Psoas muscle (tissue), 8 donors: ENCODE measurements around the gene CXorf38. TPM values are rescaled to one million over a fixed set of nuclear protein-coding genes. Genes with fewer than 3 reads are reported as not detected.
A peak's percentile ranks its signal among the peaks of the same experiment; 100 is the strongest.

Source experiments
- ATAC-seq, 4 donors: fragments of 200-7000 bp; cut with Tn5 transposase; one replicate each; pipeline ENCODE4 v1.9.1; 2020; ENCODE audit warnings: moderate library complexity in 3 of 4, mild to moderate bottlenecking in 2 of 4
- DNase-seq, 2 donors: peaks; one replicate each; pipeline ENCODE4 v3.0.0-alpha.2; 2020
- H3K27ac ChIP-seq: fragments of 200-600 bp; one replicate; pipeline ENCODE4 v1.8.0; 2022
- H3K27me3 ChIP-seq, 3 donors: fragments of 200-600 bp in 1 of 3; one replicate each; pipeline versions ENCODE4 v1.6.1 to v1.8.0; 2013 to 2022; ENCODE audit warnings: low read length in 2 of 3, mild to moderate bottlenecking in 2 of 3, moderate library complexity in 1 of 3; ENCODE audit not compliant: insufficient read depth in 3 of 3
- H3K36me3 ChIP-seq, 2 donors: fragments of 200-600 bp in 1 of 2; one replicate each; pipeline versions ENCODE4 v1.6.1 to v1.8.0; 2013 to 2022; ENCODE audit warnings: low read depth in 1 of 2, mild to moderate bottlenecking in 1 of 2, moderate library complexity in 1 of 2; ENCODE audit not compliant: insufficient read depth in 1 of 2
- H3K4me1 ChIP-seq: fragments of 200-600 bp; one replicate; pipeline ENCODE4 v1.8.0; 2022
- H3K4me3 ChIP-seq: fragments of 200-600 bp; one replicate; pipeline ENCODE4 v1.8.0; 2022; ENCODE audit warnings: mild to moderate bottlenecking
- H3K9me3 ChIP-seq: fragments of 200-600 bp; one replicate; pipeline ENCODE4 v1.8.0; 2022
- CTCF ChIP-seq: fragments of 200-600 bp; IDR thresholded peaks from one replicate; pipeline ENCODE4 v1.8.0; 2022; ENCODE audit warnings: antibody characterized with exemption
- WGBS, 3 donors: extraction: QIAGEN DNeasy Blood & Tissue Kit; methylation state at CpG; one replicate each; pipeline versions ENCODE4 v1.1.6 to v1.1.7; 2013; 5-methylcytosine and 5-hydroxymethylcytosine counted together
- intact Hi-C, 2 donors: fragments of 100-400 bp; cut with DNase I; formaldehyde crosslinking; loops; one replicate each; pipeline versions ENCODE4 v1.11.0 to v1.14.2; 2022
- polyA plus RNA-seq, 3 donors: library from polyadenylated mRNA; stranded (reverse); fragments of 200-250 nt; gene quantifications; one replicate each; pipeline ENCODE4 v1.2.3, GENCODE V29; 2013
- total RNA-seq, 4 donors: library from RNA; stranded (reverse); fragmentation: NEBNext Ultra II Directional in 2 of 4; extraction: Animal tissue kit (Norgen Biotek cat#: 25700) in 2 of 4; gene quantifications; one replicate each; pipeline versions ENCODE4 v1.2.1 to v1.2.4, GENCODE V29; 2021 to 2023
- donor health status: healthy with polysubstance abuse.
- donor health status: DM: no; HTN: no; CAD: no; lungs with moderate emphysema.
- donor health status: Bipolar disorder and iron deficiency.
- donor health status: healthy.
- donor health status: DM: yes; HTN: yes; CAD: no.
- donor health status: DM: no; HTN: no; CAD: no.
- donor health status: DM: no; HTN: no; CAD: no.
- donor health status: DM: yes; HTN: yes; CAD: no.

Gene CXorf38
- total and polyA plus RNA-seq, 7 donors = 2.1 to 3.9 (median 3.1) TPM

- DNase-seq (peak; percentile 38 to 55), ATAC-seq (peak in 2 of 4 donors; percentile 8 to 9)
- 18 to 51% (median 24%) methylated on average over 4 of the region's 4 CpGs for WGBS, 3 donors
- intact Hi-C loops = loop anchor here in 1 of 2 donors (5.0 kb wide), 1 partner anchor 87 kb away; no protein-coding TSS in a partner anchor
- no peaks in the 10 kb centered on the region for H3K27me3 ChIP-seq
- H3K27ac ChIP-seq = peak overlapping the region; percentile 55
- H3K9me3 ChIP-seq = no peaks in the 10 kb centered on the region
- peaks cover 0 to 7% of the 10 kb centered on the region in 2 donors for H3K36me3 ChIP-seq
- peaks cover 16% of the 10 kb centered on the region for H3K4me1 ChIP-seq
- TF ChIP-seq CTCF = no peak
- H3K4me3 ChIP-seq = peak overlapping the region; percentile 45
Measured at GRCh38 chrX:40644821-40645358, 2.5 kb downstream of the CXorf38 start.

- DNase-seq (no peak), ATAC-seq (peak in 3 of 4 donors; percentile 26 to 28 (median 27))
- Histone ChIP-seq H3K9me3 (no peaks in the 10 kb centered on the region), H3K36me3 (peaks cover 0 to 6% of the 10 kb centered on the region in 2 donors), H3K4me1 (peaks cover 16% of the 10 kb centered on the region), H3K27ac (peak overlapping the region; percentile 55), H3K27me3 (peaks cover 0 to 4% (median 0%) of the 10 kb centered on the region in 3 donors), H3K4me3 (peak overlapping the region; percentile 45)
- WGBS, 3 donors = 50 to 71% (median 54%) methylated on average over 5 of the region's 5 CpGs
- intact Hi-C loops = no loop called here
- no peak for TF ChIP-seq CTCF
Measured at GRCh38 chrX:40644176-40644575, 3.2 kb downstream of the CXorf38 start.

GRCh38 chrX:40637687-40638086 lies 9.7 kb downstream of the CXorf38 start:
- 81 to 91% (median 89%) methylated on average over 3 of the region's 3 CpGs for WGBS, 3 donors

GRCh38 chrX:40632199-40632598 lies 15.2 kb downstream of the CXorf38 start:
- Histone ChIP-seq H3K36me3 (peaks cover 2 to 96% of the 10 kb centered on the region in 2 donors), H3K4me3 (no peak overlapping the region), H3K4me1 (no peaks in the 10 kb centered on the region), H3K27ac (no peak overlapping the region), H3K9me3 (no peaks in the 10 kb centered on the region), H3K27me3 (peaks cover 0 to 4% (median 0%) of the 10 kb centered on the region in 3 donors)
- 86 to 97% (median 88%) methylated on average over 4 of the region's 4 CpGs for WGBS, 3 donors
- DNase-seq (no peak), ATAC-seq (no peak)
- TF ChIP-seq CTCF = no peak
- intact Hi-C loops = no loop called here

More at GRCh38 chrX:40637687-40638086, 9.7 kb downstream of the CXorf38 start:
- H3K27ac ChIP-seq = no peak overlapping the region
- DNase-seq (no peak), ATAC-seq (no peak)
- H3K36me3 ChIP-seq = peaks cover 2 to 65% of the 10 kb centered on the region in 2 donors
- H3K4me3 ChIP-seq = no peak overlapping the region
- no peaks in the 10 kb centered on the region for H3K4me1 ChIP-seq
- TF ChIP-seq CTCF = no peak
- peaks cover 0 to 7% (median 0%) of the 10 kb centered on the region in 3 donors for H3K27me3 ChIP-seq
- no peaks in the 10 kb centered on the region for H3K9me3 ChIP-seq
- intact Hi-C loops = no loop called here

GRCh38 chrX:40628506-40628905 lies 18.9 kb downstream of the CXorf38 start:
- intact Hi-C loops = no loop called here
- 90 to 96% (median 95%) methylated on average over 4 to 5 of the region's 5 CpGs for WGBS, 3 donors
- TF ChIP-seq CTCF = no peak
- no peak overlapping the region for H3K27ac ChIP-seq
- H3K4me3 ChIP-seq = no peak overlapping the region
- ATAC-seq (no peak), DNase-seq (no peak)
- no peaks in the 10 kb centered on the region for H3K4me1 ChIP-seq
- peaks cover 3% of the 10 kb centered on the region for H3K9me3 ChIP-seq
- H3K36me3 ChIP-seq = peaks cover 0 to 59% of the 10 kb centered on the region in 2 donors
- H3K27me3 ChIP-seq = peaks cover 0 to 9% (median 0%) of the 10 kb centered on the region in 3 donors
